ENCODE data around the gene RAB7B.

The RAB7B gene

DNA sequence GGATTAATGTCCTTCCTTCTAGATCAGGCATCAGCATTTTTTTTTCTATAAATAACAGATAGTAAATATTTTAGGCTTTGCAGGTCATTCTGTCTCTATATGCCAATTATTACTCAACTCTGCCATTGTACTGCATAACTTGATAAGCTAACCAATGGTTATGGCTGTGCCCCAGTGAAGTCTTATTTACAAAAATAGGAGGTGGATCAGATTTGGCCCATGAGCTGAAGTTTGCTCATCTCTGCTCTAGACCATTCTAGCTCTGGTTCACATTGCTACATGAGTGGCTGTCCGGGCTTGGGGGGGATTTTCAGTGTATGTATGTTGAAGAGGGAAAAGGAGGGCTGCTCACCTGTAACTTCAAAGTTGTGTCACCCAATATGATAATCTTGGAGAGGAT, 10.1 kb downstream of the RAB7B start:
- no peak for DNase-seq

DNA sequence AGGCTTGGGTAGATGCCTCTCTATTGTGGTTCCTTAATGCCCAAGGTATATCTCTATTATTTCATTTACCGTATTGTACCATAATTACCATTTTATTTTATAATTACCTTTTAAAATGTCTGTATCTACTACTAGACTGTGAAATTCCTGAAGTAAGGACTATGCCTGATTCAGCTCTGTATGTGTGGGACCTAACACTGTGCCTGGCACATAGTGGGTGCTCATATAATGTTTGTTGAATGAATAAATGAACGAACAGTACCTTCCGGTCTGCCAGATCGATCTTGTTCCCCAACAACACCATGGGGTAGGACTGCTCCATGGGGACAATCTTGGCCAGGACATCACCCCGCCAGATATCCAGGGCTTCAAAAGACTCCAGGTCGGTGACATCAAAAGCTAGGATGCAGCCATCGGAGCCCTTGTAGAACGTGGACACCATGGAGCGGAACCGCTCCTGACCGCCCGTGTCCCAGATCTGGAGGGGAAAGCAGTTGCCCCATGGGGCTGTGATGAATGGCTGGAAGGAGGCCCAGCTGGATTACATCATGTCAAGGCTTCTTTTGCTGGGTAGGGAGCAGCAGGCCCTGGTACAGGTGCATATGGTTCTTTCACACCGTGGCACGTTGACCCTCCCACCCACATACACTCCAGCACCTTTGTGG, 10.8 kb downstream of the RAB7B start:
- no peak for DNase-seq

GRCh38 chr1:205991237-205991636, 12.0 kb downstream of the RAB7B start:
- DNase-seq, result no peak

DNA sequence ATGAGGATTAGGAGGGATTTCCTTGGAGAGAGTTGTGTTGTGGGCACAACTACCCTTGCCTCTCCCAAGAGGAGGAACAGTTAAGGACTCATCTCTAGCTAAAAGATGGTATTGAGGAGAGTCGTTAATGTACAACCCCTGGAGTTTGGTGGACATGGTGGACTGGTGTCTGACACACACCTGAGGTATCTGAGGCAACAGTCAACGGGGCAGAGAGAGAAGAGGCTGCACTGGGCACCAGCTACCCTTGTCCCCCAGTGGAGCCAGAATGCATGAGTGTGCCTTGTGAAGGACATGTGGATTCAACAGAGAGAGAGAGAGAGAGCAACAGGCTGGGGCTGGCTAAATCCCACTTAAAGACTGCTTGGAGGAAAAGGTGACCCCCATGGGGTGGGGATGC, 13.0 kb downstream of the RAB7B start:
- no peak for DNase-seq

- DNase-seq, result no peak
Observed at GRCh38 chr1:205989786-205990185, 13.4 kb downstream of the RAB7B start.

GRCh38 chr1:205988585-205988995, 14.6 kb downstream of the RAB7B start:
- no peak for DNase-seq

DNA sequence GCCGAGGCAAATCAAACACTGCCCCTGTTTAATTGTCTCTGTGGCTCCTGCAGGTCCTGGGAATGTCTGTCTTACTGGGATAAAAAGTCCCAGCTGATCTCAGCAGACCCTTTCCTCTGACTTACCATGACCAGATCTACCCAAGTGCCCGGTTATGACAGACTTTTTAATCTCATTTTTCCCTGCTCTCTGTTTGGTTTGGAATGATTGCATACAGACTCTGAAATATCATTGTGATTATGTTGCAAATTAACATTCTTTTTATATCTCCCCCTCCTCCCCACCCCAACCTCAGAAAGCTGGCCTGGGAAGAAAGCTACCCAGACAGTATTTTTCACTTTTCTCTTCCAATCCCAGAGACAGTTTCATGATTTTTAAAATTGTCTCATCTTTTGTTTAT, 16.3 kb downstream of the RAB7B start:
- no peak for DNase-seq

- DNase-seq, result no peak
Observed at GRCh38 chr1:205986292-205986691, 16.9 kb downstream of the RAB7B start.

DNA sequence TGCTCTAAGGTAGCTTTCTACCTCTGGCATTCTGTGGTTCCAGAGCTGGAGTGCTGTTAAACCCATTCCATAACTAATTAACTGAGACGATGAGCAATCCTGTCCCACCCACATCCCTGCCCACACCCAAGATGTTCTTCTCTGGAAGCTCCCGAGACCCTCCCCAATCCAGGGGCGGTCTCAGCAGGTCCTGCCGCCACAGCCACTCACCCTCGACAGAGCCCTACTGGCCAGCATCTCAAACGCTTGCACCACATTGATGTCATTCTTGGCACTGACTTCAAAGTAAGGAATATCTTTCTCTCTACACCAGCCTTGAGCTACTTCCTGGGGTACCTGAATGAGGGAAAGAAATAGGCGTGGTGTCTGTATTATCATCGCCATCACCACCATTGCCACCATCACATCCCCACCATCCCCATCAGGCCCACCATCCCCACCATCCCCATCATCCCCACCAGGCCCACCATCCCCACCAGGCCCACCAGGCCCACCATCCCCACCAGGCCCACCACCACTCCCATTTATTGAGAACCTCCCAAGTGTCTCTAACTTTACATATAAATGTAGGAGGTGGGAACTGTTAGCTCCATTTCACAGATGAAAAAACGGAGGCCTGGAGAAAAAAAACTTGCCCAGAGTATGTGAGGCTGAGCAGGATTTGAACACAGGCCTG, 17.7 kb downstream of the RAB7B start:
- no peak for DNase-seq

GRCh38 chr1:205983925-205984725, 19.1 kb downstream of the RAB7B start:
- DNase-seq, result peak; percentile 50

GRCh38 chr1:205981257-205981656, 21.9 kb downstream of the RAB7B start:
- DNase-seq, result no peak

GRCh38 chr1:205980237-205980870, 22.8 kb downstream of the RAB7B start:
- DNase-seq, result no peak

DNA sequence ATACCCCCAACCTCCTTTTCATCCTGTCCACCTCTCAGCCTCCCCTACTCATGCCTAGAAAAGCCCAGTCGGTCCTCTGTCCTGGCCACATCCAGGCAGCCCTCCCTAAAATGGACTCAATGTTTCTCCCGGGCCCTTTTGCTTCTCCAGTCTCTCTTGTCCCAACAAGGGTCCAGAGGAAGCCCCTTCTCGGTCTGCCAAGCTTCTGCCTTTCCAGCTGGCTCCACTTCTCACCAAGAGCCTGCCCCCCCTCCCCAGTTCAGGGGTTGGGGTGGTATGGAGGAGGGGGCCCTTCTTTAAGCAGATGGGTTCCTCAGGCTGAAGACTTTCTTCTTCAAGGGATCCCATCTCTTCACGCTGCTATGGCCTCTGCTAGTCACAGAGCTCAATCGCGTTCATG, 23.9 kb downstream of the RAB7B start:
- no peak for DNase-seq

DNA sequence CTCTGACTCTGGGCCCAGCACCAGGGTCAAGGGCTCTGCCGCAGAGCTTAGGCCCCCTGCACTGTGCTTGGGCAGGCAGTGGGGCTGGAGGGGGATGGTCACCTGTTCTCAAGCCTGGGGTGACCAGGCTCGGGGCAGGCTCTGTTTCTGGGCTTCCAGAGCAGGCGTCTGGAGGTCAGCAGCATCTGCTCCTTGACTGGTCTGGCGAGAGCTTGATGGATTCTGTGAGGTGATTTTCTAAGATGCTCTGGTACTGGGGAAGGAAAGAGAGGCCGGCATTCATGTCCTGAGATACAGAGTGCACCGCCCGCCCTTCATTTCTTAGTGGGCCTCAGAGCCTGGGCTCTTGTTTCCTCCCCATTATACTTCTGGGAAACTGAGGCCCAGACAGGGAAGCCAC, 24.5 kb downstream of the RAB7B start:
- DNase-seq, result no peak

GRCh38 chr1:205977402-205978014, 25.7 kb downstream of the RAB7B start:
- peak; percentile 74 for DNase-seq

- peak; percentile 17 for DNase-seq
Observed at GRCh38 chr1:205976708-205977401, 26.3 kb downstream of the RAB7B start.

- no peak for DNase-seq
Observed at GRCh38 chr1:205976036-205976435, 27.2 kb downstream of the RAB7B start.

- DNase-seq, result no peak
Observed at GRCh38 chr1:205975387-205975998, 27.7 kb downstream of the RAB7B start.

DNA sequence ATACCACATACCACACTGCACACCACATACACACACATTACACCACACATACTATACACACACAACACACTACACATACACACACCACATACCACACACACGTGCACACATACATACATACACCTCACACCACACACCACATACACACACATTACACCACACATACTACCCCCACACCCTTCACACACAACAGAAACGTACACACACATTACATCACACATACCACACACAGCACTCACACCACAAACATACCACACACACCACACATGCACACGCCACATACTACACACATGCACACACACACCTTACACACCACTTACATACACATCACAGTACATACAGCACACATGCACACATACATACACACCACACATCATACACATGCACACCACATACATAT, 28.5 kb downstream of the RAB7B start:
- DNase-seq, result no peak

- DNase-seq, result no peak
Observed at GRCh38 chr1:205973377-205974232, 29.6 kb downstream of the RAB7B start.
